IgD-negative memory B cell (primary cell): ENCODE results near the gene UGT1A4. TPM values are rescaled to one million over a fixed set of nuclear protein-coding genes. Genes with fewer than 3 reads are reported as not detected.

ENCODE experiments used
- polyA plus RNA-seq: library from polyadenylated mRNA; unstranded; fragments of 300-500 nt; fragmentation: Illumina TruSeq; gene quantifications from one replicate; pipeline ENCODE4 v1.2.3, GENCODE V29; 2021

The UGT1A4 gene
- polyA plus RNA-seq, 1 donor from 2014 or later: not detected

Other genes with a start within 250 kb of the UGT1A4 start
- gene USP40, start 152.0 kb upstream of the UGT1A4 start, polyA plus RNA-seq: 4.1 TPM
- gene UGT1A8, start 101.1 kb upstream of the UGT1A4 start, polyA plus RNA-seq: not detected
- not detected for gene UGT1A10, start 82.3 kb upstream of the UGT1A4 start, polyA plus RNA-seq
- not detected for gene UGT1A9, start 46.8 kb upstream of the UGT1A4 start, polyA plus RNA-seq
- not detected for gene UGT1A7, start 36.8 kb upstream of the UGT1A4 start, polyA plus RNA-seq
- gene UGT1A6, start 25.8 kb upstream of the UGT1A4 start, polyA plus RNA-seq: not detected
- not detected for gene UGT1A5, start 5.8 kb upstream of the UGT1A4 start, polyA plus RNA-seq
- gene UGT1A3, start 10.3 kb downstream of the UGT1A4 start, polyA plus RNA-seq: not detected
- gene UGT1A1, start 41.5 kb downstream of the UGT1A4 start, polyA plus RNA-seq: not detected
- not detected for gene MROH2A, start 59.6 kb downstream of the UGT1A4 start, polyA plus RNA-seq
- not detected for gene HJURP, start 135.8 kb downstream of the UGT1A4 start, polyA plus RNA-seq
- not detected for gene TRPM8, start 198.6 kb downstream of the UGT1A4 start, polyA plus RNA-seq